GM23338 (cell line): ENCODE results near the gene TTC28. TPM values are rescaled to one million over a fixed set of nuclear protein-coding genes. Genes with fewer than 3 reads are reported as not detected.

Experiments used
- ATAC-seq: fragments of 200-7000 bp; cut with Tn5 transposase; 3 replicates; pipeline ENCODE4 v1.9.1; 2020
- DNase-seq: peaks from one replicate; pipeline ENCODE4 v3.0.0-alpha.2; 2015; ENCODE audit warnings: low spot score
- H2AFZ ChIP-seq: fragments of 200-600 bp; sonication (generic); 2 replicates; pipeline ENCODE4 v1.8.0; 2016; ENCODE audit warnings: antibody characterized with exemption, mild to moderate bottlenecking, moderate library complexity
- H3F3A ChIP-seq: fragments of 200-600 bp; sonication (generic); replicated peaks from 2 replicates; pipeline ENCODE4 v1.8.0; 2017; ENCODE audit warnings: antibody characterized with exemption, mixed run types, low read depth
- H3K27ac ChIP-seq: fragments of 200-600 bp; sonication (generic); 2 replicates; pipeline ENCODE4 v1.6.1; 2016; ENCODE audit warnings: low read depth
- H3K27me3 ChIP-seq: fragments of 200-600 bp; sonication (generic); 2 replicates; pipeline ENCODE4 v1.8.0; 2016; ENCODE audit warnings: mild to moderate bottlenecking, mixed run types, moderate library complexity; ENCODE audit not compliant: insufficient read depth
- H3K36me3 ChIP-seq: fragments of 200-600 bp; sonication (generic); 2 replicates; pipeline ENCODE4 v1.8.0; 2016; ENCODE audit warnings: mild to moderate bottlenecking; ENCODE audit not compliant: insufficient read depth
- H3K4me1 ChIP-seq: fragments of 200-600 bp; sonication (generic); 2 replicates; pipeline ENCODE4 v1.8.0; 2016; ENCODE audit warnings: mild to moderate bottlenecking, moderate library complexity; ENCODE audit not compliant: insufficient read depth
- H3K4me2 ChIP-seq: fragments of 200-600 bp; sonication (generic); 2 replicates; pipeline ENCODE4 v1.7.1; 2017; ENCODE audit warnings: mixed run types
- H3K4me3 ChIP-seq: fragments of 200-600 bp; sonication (generic); 2 replicates; pipeline ENCODE4 v1.6.1; 2016; ENCODE audit warnings: mixed run types
- H3K79me2 ChIP-seq: fragments of 200-600 bp; sonication (generic); replicated peaks from 2 replicates; pipeline ENCODE4 v1.8.0; 2017; ENCODE audit warnings: mild to moderate bottlenecking; ENCODE audit not compliant: insufficient read depth
- H3K9me2 ChIP-seq: fragments of 200-600 bp; sonication (generic); 2 replicates; pipeline ENCODE4 v1.8.0; 2017; ENCODE audit not compliant: insufficient read depth
- H4K20me1 ChIP-seq: fragments of 200-600 bp; sonication (generic); replicated peaks from 2 replicates; pipeline ENCODE4 v1.8.0; 2017; ENCODE audit warnings: mild to moderate bottlenecking; ENCODE audit not compliant: insufficient read depth
- H3K27ac Mint-ChIP-seq: 2 replicates; pipeline ENCODE4 v1.8.0; 2020; ENCODE audit warnings: inconsistent platforms, mild to moderate bottlenecking, moderate library complexity, mixed read lengths
- H3K27me3 Mint-ChIP-seq: 3 replicates; pipeline ENCODE4 v1.8.0; 2022; ENCODE audit warnings: low read depth, mild to moderate bottlenecking, moderate library complexity, mixed read lengths, inconsistent platforms; ENCODE audit not compliant: insufficient read depth, poor library complexity
- H3K36me3 Mint-ChIP-seq: 3 replicates; pipeline ENCODE4 v1.8.0; 2021; ENCODE audit warnings: low read depth, mild to moderate bottlenecking, inconsistent platforms, moderate library complexity, mixed read lengths
- H3K4me1 Mint-ChIP-seq: 3 replicates; pipeline ENCODE4 v1.8.0; 2020; ENCODE audit warnings: mild to moderate bottlenecking, inconsistent platforms, mixed read lengths
- H3K4me3 Mint-ChIP-seq: 3 replicates; pipeline ENCODE4 v1.8.0; 2021; ENCODE audit warnings: moderate library complexity, mild to moderate bottlenecking, inconsistent platforms, mixed read lengths
- H3K9me3 Mint-ChIP-seq: 3 replicates; pipeline ENCODE4 v1.8.0; 2020; ENCODE audit warnings: moderate library complexity, mild to moderate bottlenecking, inconsistent platforms, mixed read lengths
- CREB1 ChIP-seq: fragments of 250-450 bp; sonication (Bioruptor Pico); IDR thresholded peaks from 2 replicates; pipeline ENCODE4 v1.5.0; 2020; ENCODE audit warnings: low read depth, mild to moderate bottlenecking, moderate library complexity
- EZH2 ChIP-seq: fragments of 200-600 bp; sonication (generic); IDR thresholded peaks from one replicate; pipeline ENCODE4 v1.8.0; 2017; ENCODE audit warnings: antibody characterized with exemption, mild to moderate bottlenecking, low read depth; ENCODE audit not compliant: unreplicated experiment
- EZH2phosphoT487 ChIP-seq: fragments of 200-600 bp; sonication (generic); IDR thresholded peaks from one replicate; pipeline ENCODE4 v1.8.1; 2018; ENCODE audit warnings: antibody characterized with exemption; ENCODE audit not compliant: unreplicated experiment
- JUNB ChIP-seq: IDR thresholded peaks from one replicate; pipeline ENCODE4 v1.6.1; 2016; ENCODE audit warnings: antibody characterized with exemption; ENCODE audit not compliant: unreplicated experiment
- NANOG ChIP-seq: IDR thresholded peaks from 2 replicates; pipeline ENCODE4 v1.6.1; 2016; ENCODE audit warnings: antibody characterized with exemption, borderline replicate concordance
- POLR2AphosphoS5 ChIP-seq: IDR thresholded peaks from 2 replicates; pipeline ENCODE4 v1.6.1; 2016; ENCODE audit warnings: antibody characterized with exemption, low read depth
- STAT1 ChIP-seq: IDR thresholded peaks from one replicate; pipeline ENCODE4 v1.6.1; 2016; ENCODE audit warnings: antibody characterized with exemption; ENCODE audit not compliant: unreplicated experiment
- ZNF114 ChIP-seq: fragments of 250-450 bp; sonication (Bioruptor Pico); IDR thresholded peaks from 2 replicates; pipeline ENCODE4 v1.5.0; 2020; ENCODE audit warnings: mild to moderate bottlenecking, moderate library complexity
- ZNF331 ChIP-seq: fragments of 250-450 bp; sonication (Bioruptor Pico); IDR thresholded peaks from 2 replicates; pipeline ENCODE4 v1.5.0; 2020; ENCODE audit warnings: low read depth, mild to moderate bottlenecking, moderate library complexity
- polyA plus RNA-seq: library from polyadenylated mRNA; unstranded; fragments of >200 nt; fragmentation: Nextera tagmentation; extraction: Ambion mirVana; gene quantifications from 2 replicates; pipeline ENCODE4 v1.2.1, GENCODE V29; 2016
- total RNA-seq: library from RNA; depleted of rRNA; stranded (reverse); fragments of >200 nt; shearing (Covaris generic); gene quantifications from 2 replicates; pipeline ENCODE4 v1.2.3, GENCODE V29; 2014
- TF ChIP-seq, protein P1 (sequence below): IDR thresholded peaks from 2 replicates; pipeline ENCODE4 v1.6.1; 2016; ENCODE audit warnings: antibody characterized with exemption
- TF ChIP-seq, protein P2 (sequence below): fragments of 250-450 bp; sonication (Bioruptor Pico); IDR thresholded peaks from 2 replicates; pipeline ENCODE4 v1.5.0; 2020; ENCODE audit warnings: mild to moderate bottlenecking, moderate library complexity
- TF ChIP-seq, protein P3 (sequence below), 2 experiments: fragments of 200-600 bp in 1 of 2; sonication (generic) in 1 of 2; conservative IDR thresholded peaks; 2 replicates each; pipeline versions ENCODE4 v1.5.1 to v1.6.1; 2016 to 2017; ENCODE audit warnings: antibody characterized with exemption in 2 of 2, low read depth in 2 of 2, mild to moderate bottlenecking in 2 of 2, moderate library complexity in 1 of 2
- TF ChIP-seq, protein P4 (sequence below): IDR thresholded peaks from one replicate; pipeline ENCODE4 v1.6.1; 2018; ENCODE audit warnings: antibody characterized with exemption; ENCODE audit not compliant: unreplicated experiment

The TTC28 gene
- total and polyA plus RNA-seq, 2 experiments from 2014 or later: 4.5 to 16.1 TPM

DNA sequence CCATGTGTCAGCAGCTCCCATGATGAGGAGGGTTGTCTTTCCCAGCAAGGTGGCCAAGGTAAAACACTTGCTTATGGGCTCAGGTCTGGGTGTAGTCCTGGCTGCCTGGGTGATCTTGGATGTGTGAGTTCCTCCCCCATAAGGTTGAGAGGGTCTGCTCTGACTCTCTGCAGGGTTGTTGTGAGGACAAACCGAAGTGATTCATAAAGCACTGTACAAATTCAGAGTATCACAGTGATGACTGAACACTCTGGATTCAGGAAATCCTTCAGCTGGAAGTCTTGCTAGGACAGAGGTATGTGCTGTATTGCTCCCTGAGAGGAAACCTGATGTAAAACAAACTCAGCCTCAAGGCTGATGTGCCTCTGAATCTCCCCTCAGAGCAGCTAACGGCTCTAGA is 539.7 kb downstream of the TTC28 start:
- H3K27ac ChIP-seq: no peak overlapping the region
- Mint-ChIP-seq H3K9me3 (no peaks in the 10 kb centered on the region), H3K27me3 (peaks cover 5% of the 10 kb centered on the region), H3K4me1 (peaks cover 39% of the 10 kb centered on the region), H3K27ac (no peak overlapping the region), H3K4me3 (no peak overlapping the region), H3K36me3 (no peaks in the 10 kb centered on the region)
- ATAC-seq (no peak; the same call in 2 of the 3 replicates), DNase-seq (no peak)
- H3K27me3 ChIP-seq: no peaks in the 10 kb centered on the region
- H2AFZ ChIP-seq: no peak overlapping the region
- TF ChIP-seq CREB1 (CRISPR knock-in tag) (no peak), JUNB (no peak), EZH2phosphoT487 (no peak), EZH2 (no peak), ZNF331 (CRISPR knock-in tag) (no peak), ZNF114 (CRISPR knock-in tag) (no peak), NANOG (no peak), STAT1 (no peak), POLR2AphosphoS5 (no peak)
- TF ChIP-seq, protein P1, sequence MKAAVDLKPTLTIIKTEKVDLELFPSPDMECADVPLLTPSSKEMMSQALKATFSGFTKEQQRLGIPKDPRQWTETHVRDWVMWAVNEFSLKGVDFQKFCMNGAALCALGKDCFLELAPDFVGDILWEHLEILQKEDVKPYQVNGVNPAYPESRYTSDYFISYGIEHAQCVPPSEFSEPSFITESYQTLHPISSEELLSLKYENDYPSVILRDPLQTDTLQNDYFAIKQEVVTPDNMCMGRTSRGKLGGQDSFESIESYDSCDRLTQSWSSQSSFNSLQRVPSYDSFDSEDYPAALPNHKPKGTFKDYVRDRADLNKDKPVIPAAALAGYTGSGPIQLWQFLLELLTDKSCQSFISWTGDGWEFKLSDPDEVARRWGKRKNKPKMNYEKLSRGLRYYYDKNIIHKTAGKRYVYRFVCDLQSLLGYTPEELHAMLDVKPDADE: no peak
- TF ChIP-seq, protein P2, sequence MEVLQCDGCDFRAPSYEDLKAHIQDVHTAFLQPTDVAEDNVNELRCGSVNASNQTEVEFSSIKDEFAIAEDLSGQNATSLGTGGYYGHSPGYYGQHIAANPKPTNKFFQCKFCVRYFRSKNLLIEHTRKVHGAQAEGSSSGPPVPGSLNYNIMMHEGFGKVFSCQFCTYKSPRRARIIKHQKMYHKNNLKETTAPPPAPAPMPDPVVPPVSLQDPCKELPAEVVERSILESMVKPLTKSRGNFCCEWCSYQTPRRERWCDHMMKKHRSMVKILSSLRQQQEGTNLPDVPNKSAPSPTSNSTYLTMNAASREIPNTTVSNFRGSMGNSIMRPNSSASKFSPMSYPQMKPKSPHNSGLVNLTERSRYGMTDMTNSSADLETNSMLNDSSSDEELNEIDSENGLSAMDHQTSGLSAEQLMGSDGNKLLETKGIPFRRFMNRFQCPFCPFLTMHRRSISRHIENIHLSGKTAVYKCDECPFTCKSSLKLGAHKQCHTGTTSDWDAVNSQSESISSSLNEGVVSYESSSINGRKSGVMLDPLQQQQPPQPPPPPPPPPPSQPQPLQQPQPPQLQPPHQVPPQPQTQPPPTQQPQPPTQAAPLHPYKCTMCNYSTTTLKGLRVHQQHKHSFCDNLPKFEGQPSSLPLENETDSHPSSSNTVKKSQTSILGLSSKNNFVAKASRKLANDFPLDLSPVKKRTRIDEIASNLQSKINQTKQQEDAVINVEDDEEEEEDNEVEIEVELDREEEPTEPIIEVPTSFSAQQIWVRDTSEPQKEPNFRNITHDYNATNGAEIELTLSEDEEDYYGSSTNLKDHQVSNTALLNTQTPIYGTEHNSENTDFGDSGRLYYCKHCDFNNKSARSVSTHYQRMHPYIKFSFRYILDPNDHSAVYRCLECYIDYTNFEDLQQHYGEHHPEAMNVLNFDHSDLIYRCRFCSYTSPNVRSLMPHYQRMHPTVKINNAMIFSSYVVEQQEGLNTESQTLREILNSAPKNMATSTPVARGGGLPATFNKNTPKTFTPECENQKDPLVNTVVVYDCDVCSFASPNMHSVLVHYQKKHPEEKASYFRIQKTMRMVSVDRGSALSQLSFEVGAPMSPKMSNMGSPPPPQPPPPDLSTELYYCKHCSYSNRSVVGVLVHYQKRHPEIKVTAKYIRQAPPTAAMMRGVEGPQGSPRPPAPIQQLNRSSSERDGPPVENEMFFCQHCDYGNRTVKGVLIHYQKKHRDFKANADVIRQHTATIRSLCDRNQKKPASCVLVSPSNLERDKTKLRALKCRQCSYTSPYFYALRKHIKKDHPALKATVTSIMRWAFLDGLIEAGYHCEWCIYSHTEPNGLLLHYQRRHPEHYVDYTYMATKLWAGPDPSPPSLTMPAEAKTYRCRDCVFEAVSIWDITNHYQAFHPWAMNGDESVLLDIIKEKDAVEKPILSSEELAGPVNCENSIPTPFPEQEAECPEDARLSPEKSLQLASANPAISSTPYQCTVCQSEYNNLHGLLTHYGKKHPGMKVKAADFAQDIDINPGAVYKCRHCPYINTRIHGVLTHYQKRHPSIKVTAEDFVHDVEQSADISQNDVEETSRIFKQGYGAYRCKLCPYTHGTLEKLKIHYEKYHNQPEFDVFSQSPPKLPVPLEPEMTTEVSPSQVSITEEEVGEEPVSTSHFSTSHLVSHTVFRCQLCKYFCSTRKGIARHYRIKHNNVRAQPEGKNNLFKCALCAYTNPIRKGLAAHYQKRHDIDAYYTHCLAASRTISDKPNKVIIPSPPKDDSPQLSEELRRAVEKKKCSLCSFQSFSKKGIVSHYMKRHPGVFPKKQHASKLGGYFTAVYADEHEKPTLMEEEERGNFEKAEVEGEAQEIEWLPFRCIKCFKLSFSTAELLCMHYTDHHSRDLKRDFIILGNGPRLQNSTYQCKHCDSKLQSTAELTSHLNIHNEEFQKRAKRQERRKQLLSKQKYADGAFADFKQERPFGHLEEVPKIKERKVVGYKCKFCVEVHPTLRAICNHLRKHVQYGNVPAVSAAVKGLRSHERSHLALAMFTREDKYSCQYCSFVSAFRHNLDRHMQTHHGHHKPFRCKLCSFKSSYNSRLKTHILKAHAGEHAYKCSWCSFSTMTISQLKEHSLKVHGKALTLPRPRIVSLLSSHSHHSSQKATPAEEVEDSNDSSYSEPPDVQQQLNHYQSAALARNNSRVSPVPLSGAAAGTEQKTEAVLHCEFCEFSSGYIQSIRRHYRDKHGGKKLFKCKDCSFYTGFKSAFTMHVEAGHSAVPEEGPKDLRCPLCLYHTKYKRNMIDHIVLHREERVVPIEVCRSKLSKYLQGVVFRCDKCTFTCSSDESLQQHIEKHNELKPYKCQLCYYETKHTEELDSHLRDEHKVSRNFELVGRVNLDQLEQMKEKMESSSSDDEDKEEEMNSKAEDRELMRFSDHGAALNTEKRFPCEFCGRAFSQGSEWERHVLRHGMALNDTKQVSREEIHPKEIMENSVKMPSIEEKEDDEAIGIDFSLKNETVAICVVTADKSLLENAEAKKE: no peak
- TF ChIP-seq, protein P3, sequence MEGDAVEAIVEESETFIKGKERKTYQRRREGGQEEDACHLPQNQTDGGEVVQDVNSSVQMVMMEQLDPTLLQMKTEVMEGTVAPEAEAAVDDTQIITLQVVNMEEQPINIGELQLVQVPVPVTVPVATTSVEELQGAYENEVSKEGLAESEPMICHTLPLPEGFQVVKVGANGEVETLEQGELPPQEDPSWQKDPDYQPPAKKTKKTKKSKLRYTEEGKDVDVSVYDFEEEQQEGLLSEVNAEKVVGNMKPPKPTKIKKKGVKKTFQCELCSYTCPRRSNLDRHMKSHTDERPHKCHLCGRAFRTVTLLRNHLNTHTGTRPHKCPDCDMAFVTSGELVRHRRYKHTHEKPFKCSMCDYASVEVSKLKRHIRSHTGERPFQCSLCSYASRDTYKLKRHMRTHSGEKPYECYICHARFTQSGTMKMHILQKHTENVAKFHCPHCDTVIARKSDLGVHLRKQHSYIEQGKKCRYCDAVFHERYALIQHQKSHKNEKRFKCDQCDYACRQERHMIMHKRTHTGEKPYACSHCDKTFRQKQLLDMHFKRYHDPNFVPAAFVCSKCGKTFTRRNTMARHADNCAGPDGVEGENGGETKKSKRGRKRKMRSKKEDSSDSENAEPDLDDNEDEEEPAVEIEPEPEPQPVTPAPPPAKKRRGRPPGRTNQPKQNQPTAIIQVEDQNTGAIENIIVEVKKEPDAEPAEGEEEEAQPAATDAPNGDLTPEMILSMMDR (conservative IDR thresholded peaks at IDR 0.05; ENCODE audit: low read depth in 2 of 2): no peak
- TF ChIP-seq, protein P4, sequence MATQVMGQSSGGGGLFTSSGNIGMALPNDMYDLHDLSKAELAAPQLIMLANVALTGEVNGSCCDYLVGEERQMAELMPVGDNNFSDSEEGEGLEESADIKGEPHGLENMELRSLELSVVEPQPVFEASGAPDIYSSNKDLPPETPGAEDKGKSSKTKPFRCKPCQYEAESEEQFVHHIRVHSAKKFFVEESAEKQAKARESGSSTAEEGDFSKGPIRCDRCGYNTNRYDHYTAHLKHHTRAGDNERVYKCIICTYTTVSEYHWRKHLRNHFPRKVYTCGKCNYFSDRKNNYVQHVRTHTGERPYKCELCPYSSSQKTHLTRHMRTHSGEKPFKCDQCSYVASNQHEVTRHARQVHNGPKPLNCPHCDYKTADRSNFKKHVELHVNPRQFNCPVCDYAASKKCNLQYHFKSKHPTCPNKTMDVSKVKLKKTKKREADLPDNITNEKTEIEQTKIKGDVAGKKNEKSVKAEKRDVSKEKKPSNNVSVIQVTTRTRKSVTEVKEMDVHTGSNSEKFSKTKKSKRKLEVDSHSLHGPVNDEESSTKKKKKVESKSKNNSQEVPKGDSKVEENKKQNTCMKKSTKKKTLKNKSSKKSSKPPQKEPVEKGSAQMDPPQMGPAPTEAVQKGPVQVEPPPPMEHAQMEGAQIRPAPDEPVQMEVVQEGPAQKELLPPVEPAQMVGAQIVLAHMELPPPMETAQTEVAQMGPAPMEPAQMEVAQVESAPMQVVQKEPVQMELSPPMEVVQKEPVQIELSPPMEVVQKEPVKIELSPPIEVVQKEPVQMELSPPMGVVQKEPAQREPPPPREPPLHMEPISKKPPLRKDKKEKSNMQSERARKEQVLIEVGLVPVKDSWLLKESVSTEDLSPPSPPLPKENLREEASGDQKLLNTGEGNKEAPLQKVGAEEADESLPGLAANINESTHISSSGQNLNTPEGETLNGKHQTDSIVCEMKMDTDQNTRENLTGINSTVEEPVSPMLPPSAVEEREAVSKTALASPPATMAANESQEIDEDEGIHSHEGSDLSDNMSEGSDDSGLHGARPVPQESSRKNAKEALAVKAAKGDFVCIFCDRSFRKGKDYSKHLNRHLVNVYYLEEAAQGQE: no peak
- H3K36me3 ChIP-seq: no peaks in the 10 kb centered on the region
- no peaks in the 10 kb centered on the region for H3K79me2 ChIP-seq
- no peak overlapping the region for H3K4me2 ChIP-seq
- H3F3A ChIP-seq: no peaks in the 10 kb centered on the region
- no peaks in the 10 kb centered on the region for H4K20me1 ChIP-seq
- H3K4me1 ChIP-seq: peaks cover 14% of the 10 kb centered on the region
- H3K9me2 ChIP-seq: 0 out of 2 replicates have a peak, but pooled peaks cover 1% of the 10 kb centered on the region
- H3K4me3 ChIP-seq: no peak overlapping the region
